Gastroesophageal sphincter (tissue), 3 donors: ENCODE measurements around the gene SLC22A31.

Experiments used
- CTCF ChIP-seq, 4 experiments: fragments of 200-600 bp in 2 of 4; fragments of 450-650 bp in 2 of 4; sonication (generic) in 1 of 4; IDR thresholded peaks; one replicate each; pipeline ENCODE4 v1.5.1; 2017 to 2019; ENCODE audit warnings: antibody characterized with exemption in 4 of 4, mild to moderate bottlenecking in 2 of 4, moderate library complexity in 2 of 4
- EP300 ChIP-seq: sonication (generic); formaldehyde crosslinking; IDR thresholded peaks from one replicate; pipeline ENCODE4 v1.6.1; 2017; ENCODE audit warnings: antibody characterized with exemption, mild to moderate bottlenecking
- POLR2AphosphoS5 ChIP-seq: sonication (generic); formaldehyde crosslinking; IDR thresholded peaks from one replicate; pipeline ENCODE4 v1.6.1; 2017; ENCODE audit warnings: antibody characterized with exemption

DNA sequence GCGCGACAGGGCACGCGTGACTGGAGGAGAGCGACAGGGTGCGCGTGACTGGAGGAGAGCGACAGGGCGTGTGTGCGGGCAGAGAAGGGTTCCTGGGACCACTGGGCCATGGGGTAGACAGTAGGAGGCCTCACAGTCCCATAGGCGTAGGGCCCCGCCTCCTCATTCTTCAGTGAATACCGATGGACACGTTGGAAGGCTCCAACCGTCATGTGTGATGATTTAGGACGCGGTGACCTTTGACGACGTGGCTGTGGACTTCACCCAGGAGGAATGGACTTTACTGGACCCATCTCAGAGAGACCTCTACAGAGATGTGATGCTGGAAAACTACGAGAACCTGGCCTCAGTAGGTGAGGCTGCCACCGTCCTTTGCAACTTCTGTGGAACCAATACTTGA, 22.6 kb upstream of the SLC22A31 start:
- TF ChIP-seq CTCF (IDR thresholded peaks at IDR 0.05) = no peak
- no peak for TF ChIP-seq POLR2AphosphoS5
- no peak for TF ChIP-seq EP300
